HEK293 (cell line): ENCODE data around the gene MYO9B.

Experiments
- CTCF ChIA-PET: fragments of 350-600 bp; formaldehyde crosslinking; extraction: SDS; loops from one replicate; lab custom pipeline; 2021; ENCODE audit warnings: antibody characterized with exemption; lab: Yijun Ruan, JAX
- POLR2A ChIA-PET: fragments of 300-600 bp; formaldehyde crosslinking; extraction: SDS; loops from one replicate; lab custom pipeline; 2020; ENCODE audit warnings: antibody characterized with exemption, inconsistent platforms; lab: Yijun Ruan, JAX
- H3K27ac ChIP-seq: fragments of 200-500 bp; sonication (Bioruptor generic); 2 replicates; pipeline ENCODE4 v1.5.1; 2014; ENCODE audit warnings: low read depth, low read length, control low read depth, inconsistent platforms; ENCODE audit errors: extremely low read depth
- H3K36me3 ChIP-seq, 2 experiments: fragments of 200-500 bp in 1 of 2; sonication (Bioruptor generic) in 1 of 2; 1 replicate in 1 of 2; 2 replicates in 1 of 2; pipeline ENCODE4 v1.5.1; 2014 to 2017; ENCODE audit warnings: inconsistent platforms in 2 of 2, low read length in 2 of 2; ENCODE audit not compliant: control insufficient read depth in 2 of 2, insufficient read depth in 1 of 2
- H3K4me1 ChIP-seq: fragments of 200-500 bp; sonication (Bioruptor generic); 2 replicates; pipeline ENCODE4 v1.5.1; 2014; ENCODE audit warnings: mild to moderate bottlenecking, low read length, inconsistent platforms; ENCODE audit not compliant: control insufficient read depth, insufficient read depth
- H3K4me3 ChIP-seq: 2 replicates; pipeline ENCODE4 v1.5.1; 2011; ENCODE audit warnings: low read depth, mild to moderate bottlenecking, control low read depth, low read length, moderate library complexity
- H3K9me3 ChIP-seq: fragments of 200-500 bp; sonication (Bioruptor generic); 2 replicates; pipeline ENCODE4 v1.5.1; 2014; ENCODE audit warnings: low read depth, low read length, inconsistent platforms; ENCODE audit not compliant: control insufficient read depth, insufficient read depth
- GLI4 ChIP-seq: fragments of 450-650 bp; formaldehyde crosslinking; IDR thresholded peaks from 2 replicates; pipeline ENCODE4 v1.5.1; 2016; ENCODE audit warnings: missing biosample characterization, missing genetic modification characterization
- HOXC10 ChIP-seq: sonication (generic); formaldehyde crosslinking; IDR thresholded peaks from 2 replicates; pipeline ENCODE4 v1.8.1; 2023; ENCODE audit warnings: mild to moderate bottlenecking, missing genetic modification reagents
- SALL2 ChIP-seq: fragments of 450-650 bp; formaldehyde crosslinking; IDR thresholded peaks from 2 replicates; pipeline ENCODE4 v1.5.0; 2017; ENCODE audit warnings: missing biosample characterization, mild to moderate bottlenecking, missing genetic modification characterization, borderline replicate concordance
- SCRT2 ChIP-seq: fragments of 450-650 bp; formaldehyde crosslinking; IDR thresholded peaks from 2 replicates; pipeline ENCODE4 v1.5.1; 2016; ENCODE audit warnings: missing biosample characterization, missing genetic modification characterization
- ZBTB1 ChIP-seq: fragments of 450-650 bp; formaldehyde crosslinking; IDR thresholded peaks from 2 replicates; pipeline ENCODE4 v1.5.1; 2016; ENCODE audit warnings: missing biosample characterization, missing genetic modification characterization
- ZBTB17 ChIP-seq: fragments of 450-650 bp; formaldehyde crosslinking; IDR thresholded peaks from 2 replicates; pipeline ENCODE4 v1.5.1; 2016; ENCODE audit warnings: missing biosample characterization, missing genetic modification characterization
- ZBTB21 ChIP-seq: fragments of 450-650 bp; formaldehyde crosslinking; IDR thresholded peaks from 2 replicates; pipeline ENCODE4 v1.5.1; 2017; ENCODE audit warnings: missing biosample characterization, missing genetic modification characterization
- ZBTB48 ChIP-seq: fragments of 450-650 bp; formaldehyde crosslinking; IDR thresholded peaks from 2 replicates; pipeline ENCODE4 v1.5.1; 2016; ENCODE audit warnings: missing biosample characterization, missing genetic modification characterization
- ZBTB7A ChIP-seq: fragments of 450-650 bp; formaldehyde crosslinking; IDR thresholded peaks from 2 replicates; pipeline ENCODE4 v1.5.1; 2016; ENCODE audit warnings: low read depth, missing biosample characterization, missing genetic modification characterization
- ZFP3 ChIP-seq: fragments of 450-650 bp; formaldehyde crosslinking; IDR thresholded peaks from 2 replicates; pipeline ENCODE4 v1.5.1; 2016; ENCODE audit warnings: low read depth, missing biosample characterization, missing genetic modification characterization
- ZNF16 ChIP-seq: fragments of 450-650 bp; formaldehyde crosslinking; IDR thresholded peaks from 2 replicates; pipeline ENCODE4 v1.5.1; 2016; ENCODE audit warnings: low read depth, missing biosample characterization, missing genetic modification characterization
- ZNF248 ChIP-seq: fragments of 450-650 bp; formaldehyde crosslinking; IDR thresholded peaks from 2 replicates; pipeline ENCODE4 v1.5.1; 2017; ENCODE audit warnings: missing biosample characterization, missing genetic modification characterization
- ZNF366 ChIP-seq: fragments of 450-650 bp; formaldehyde crosslinking; conservative IDR thresholded peaks from 2 replicates; pipeline ENCODE4 v1.5.1; 2016; ENCODE audit warnings: missing biosample characterization, missing genetic modification characterization
- ZNF510 ChIP-seq: fragments of 450-650 bp; formaldehyde crosslinking; IDR thresholded peaks from 2 replicates; pipeline ENCODE4 v1.5.1; 2018; ENCODE audit warnings: mild to moderate bottlenecking, missing genetic modification characterization, missing biosample characterization; ENCODE audit not compliant: insufficient replicate concordance
- ZNF529 ChIP-seq: fragments of 450-650 bp; formaldehyde crosslinking; IDR thresholded peaks from 2 replicates; pipeline ENCODE4 v1.5.1; 2017; ENCODE audit warnings: missing genetic modification characterization, missing biosample characterization; ENCODE audit not compliant: insufficient replicate concordance
- ZNF561 ChIP-seq: fragments of 450-650 bp; IDR thresholded peaks from 2 replicates; pipeline ENCODE4 v1.5.1; 2018; ENCODE audit warnings: missing biosample characterization, missing genetic modification characterization, borderline replicate concordance
- ZNF610 ChIP-seq: fragments of 450-650 bp; formaldehyde crosslinking; IDR thresholded peaks from 2 replicates; pipeline ENCODE4 v1.5.1; 2016; ENCODE audit warnings: missing biosample characterization, missing genetic modification characterization, borderline replicate concordance
- ZNF624 ChIP-seq: fragments of 450-650 bp; formaldehyde crosslinking; IDR thresholded peaks from 2 replicates; pipeline ENCODE4 v1.5.1; 2017; ENCODE audit warnings: missing biosample characterization, missing genetic modification characterization
- ZNF654 ChIP-seq: fragments of 450-650 bp; formaldehyde crosslinking; IDR thresholded peaks from 2 replicates; pipeline ENCODE4 v1.5.1; 2016; ENCODE audit warnings: low read depth, missing biosample characterization, missing genetic modification characterization
- ZNF677 ChIP-seq: fragments of 450-650 bp; IDR thresholded peaks from 2 replicates; pipeline ENCODE4 v1.5.0; 2018; ENCODE audit warnings: missing biosample characterization, mild to moderate bottlenecking, missing genetic modification characterization, moderate library complexity
- ZNF777 ChIP-seq: fragments of 450-650 bp; formaldehyde crosslinking; IDR thresholded peaks from 2 replicates; pipeline ENCODE4 v1.5.1; 2017; ENCODE audit warnings: missing biosample characterization, missing genetic modification characterization, borderline replicate concordance
- ZSCAN30 ChIP-seq: fragments of 450-650 bp; IDR thresholded peaks from 2 replicates; pipeline ENCODE4 v1.5.1; 2018; ENCODE audit warnings: missing biosample characterization, mild to moderate bottlenecking, missing genetic modification characterization, moderate library complexity
- TF ChIP-seq, protein P1 (sequence below): fragments of 450-650 bp; formaldehyde crosslinking; IDR thresholded peaks from 2 replicates; pipeline ENCODE4 v1.5.1; 2016; ENCODE audit warnings: missing biosample characterization, missing genetic modification characterization
- TF ChIP-seq, protein P2 (sequence below): fragments of 450-650 bp; IDR thresholded peaks from 2 replicates; pipeline ENCODE4 v1.5.1; 2018; ENCODE audit warnings: missing biosample characterization, mild to moderate bottlenecking, missing genetic modification characterization
- TF ChIP-seq, protein P3 (sequence below): fragments of 450-650 bp; formaldehyde crosslinking; IDR thresholded peaks from 2 replicates; pipeline ENCODE4 v1.5.1; 2016; ENCODE audit warnings: missing biosample characterization, missing genetic modification characterization
- TF ChIP-seq, protein P4 (sequence below): fragments of 450-650 bp; formaldehyde crosslinking; IDR thresholded peaks from 2 replicates; pipeline ENCODE4 v1.5.1; 2016; ENCODE audit warnings: missing biosample characterization, missing genetic modification characterization

Gene MYO9B

DNA sequence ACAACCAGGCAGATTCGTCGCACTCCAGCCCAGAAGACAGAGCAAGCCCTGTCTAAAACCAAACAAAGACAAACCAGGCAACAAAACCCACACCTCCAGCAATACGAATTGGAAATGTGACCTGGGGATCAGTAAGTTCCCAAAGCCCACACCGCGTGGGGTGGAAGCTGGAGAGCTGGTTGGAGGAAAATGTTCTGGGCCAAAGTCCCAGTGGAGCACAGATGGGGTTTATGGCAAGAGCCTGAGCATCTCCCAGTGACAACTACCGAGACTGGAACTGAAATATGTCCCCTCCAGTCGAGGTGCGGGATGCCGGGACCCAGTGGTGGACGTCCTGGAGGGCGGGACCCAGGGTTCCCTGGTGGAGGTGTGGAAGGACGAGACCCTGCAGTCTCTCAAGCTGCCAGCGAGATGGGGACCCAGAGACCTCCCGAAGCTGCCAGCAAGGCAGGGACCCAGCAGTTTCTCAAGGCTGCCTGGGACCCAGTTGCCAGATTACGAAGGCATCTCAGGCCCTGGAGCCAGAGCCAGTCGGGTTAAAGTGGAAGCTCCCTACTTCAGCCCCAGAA, 26.6 kb upstream of the MYO9B start (continued):
- no peak for TF ChIP-seq ZFP3 (tag by site-specific recombination)
- TF ChIP-seq, all 188 proteins: peak for 0

DNA sequence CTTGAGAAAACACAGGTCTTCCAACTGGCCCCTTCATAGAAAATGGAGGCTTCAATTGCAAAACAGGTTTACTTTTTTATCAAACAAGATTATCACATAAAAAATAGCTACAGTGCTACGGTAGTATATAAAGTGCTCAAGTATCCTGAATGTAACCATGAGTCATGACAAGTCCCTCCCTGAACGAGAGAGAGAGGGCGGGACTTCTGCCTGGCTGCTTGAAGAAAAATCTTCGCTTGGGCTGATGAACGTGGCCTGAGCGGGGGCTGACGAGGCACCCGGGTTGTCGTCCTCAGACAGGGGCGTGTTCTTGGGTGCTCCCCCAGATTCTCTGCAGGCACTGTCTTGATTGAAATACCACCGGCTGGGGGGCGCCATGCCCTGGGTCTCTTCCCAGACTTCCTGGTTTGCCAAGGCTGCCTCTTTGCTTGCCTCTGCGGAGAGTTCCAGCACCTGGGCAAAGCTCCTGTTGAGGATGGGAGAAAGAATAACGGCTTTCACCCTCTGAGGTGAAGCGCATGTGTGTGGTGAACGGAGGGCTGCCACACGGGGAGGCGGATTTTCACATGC, 25.8 kb upstream of the MYO9B start:
- Histone ChIP-seq H3K9me3 (no peaks in the 10 kb centered on the region), H3K4me3 (no peak overlapping the region), H3K36me3 (peaks cover 14 to 59% of the 10 kb centered on the region in 2 experiments), H3K27ac (no peak overlapping the region), H3K4me1 (no peaks in the 10 kb centered on the region)
- TF ChIP-seq ZBTB7A (tag by site-specific recombination) (no peak), ZNF624 (tag by site-specific recombination) (no peak), SALL2 (tag by site-specific recombination) (no peak), ZNF561 (tag by site-specific recombination) (no peak), ZBTB48 (tag by site-specific recombination) (no peak), ZBTB17 (tag by site-specific recombination) (no peak), ZSCAN30 (tag by site-specific recombination) (no peak), ZBTB1 (tag by site-specific recombination) (no peak), ZNF677 (tag by site-specific recombination) (no peak), ZNF366 (tag by site-specific recombination) (no peak), ZBTB21 (tag by site-specific recombination) (no peak), ZNF610 (tag by site-specific recombination) (no peak), ZNF248 (tag by site-specific recombination) (no peak), ZNF16 (tag by site-specific recombination) (no peak), ZNF529 (tag by site-specific recombination) (no peak), HOXC10 (CRISPR knock-in tag) (no peak)
- TF ChIP-seq, protein P1, sequence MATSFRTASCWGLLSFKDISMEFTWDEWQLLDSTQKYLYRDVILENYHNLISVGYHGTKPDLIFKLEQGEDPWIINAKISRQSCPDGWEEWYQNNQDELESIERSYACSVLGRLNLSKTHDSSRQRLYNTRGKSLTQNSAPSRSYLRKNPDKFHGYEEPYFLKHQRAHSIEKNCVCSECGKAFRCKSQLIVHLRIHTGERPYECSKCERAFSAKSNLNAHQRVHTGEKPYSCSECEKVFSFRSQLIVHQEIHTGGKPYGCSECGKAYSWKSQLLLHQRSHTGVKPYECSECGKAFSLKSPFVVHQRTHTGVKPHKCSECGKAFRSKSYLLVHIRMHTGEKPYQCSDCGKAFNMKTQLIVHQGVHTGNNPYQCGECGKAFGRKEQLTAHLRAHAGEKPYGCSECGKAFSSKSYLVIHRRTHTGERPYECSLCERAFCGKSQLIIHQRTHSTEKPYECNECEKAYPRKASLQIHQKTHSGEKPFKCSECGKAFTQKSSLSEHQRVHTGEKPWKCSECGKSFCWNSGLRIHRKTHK: no peak
- TF ChIP-seq, protein P2, sequence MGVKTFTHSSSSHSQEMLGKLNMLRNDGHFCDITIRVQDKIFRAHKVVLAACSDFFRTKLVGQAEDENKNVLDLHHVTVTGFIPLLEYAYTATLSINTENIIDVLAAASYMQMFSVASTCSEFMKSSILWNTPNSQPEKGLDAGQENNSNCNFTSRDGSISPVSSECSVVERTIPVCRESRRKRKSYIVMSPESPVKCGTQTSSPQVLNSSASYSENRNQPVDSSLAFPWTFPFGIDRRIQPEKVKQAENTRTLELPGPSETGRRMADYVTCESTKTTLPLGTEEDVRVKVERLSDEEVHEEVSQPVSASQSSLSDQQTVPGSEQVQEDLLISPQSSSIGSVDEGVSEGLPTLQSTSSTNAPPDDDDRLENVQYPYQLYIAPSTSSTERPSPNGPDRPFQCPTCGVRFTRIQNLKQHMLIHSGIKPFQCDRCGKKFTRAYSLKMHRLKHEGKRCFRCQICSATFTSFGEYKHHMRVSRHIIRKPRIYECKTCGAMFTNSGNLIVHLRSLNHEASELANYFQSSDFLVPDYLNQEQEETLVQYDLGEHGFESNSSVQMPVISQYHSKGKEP (tag by site-specific recombination): no peak
- ChIA-PET POLR2A (no interaction called here), CTCF (no interaction called here)

DNA sequence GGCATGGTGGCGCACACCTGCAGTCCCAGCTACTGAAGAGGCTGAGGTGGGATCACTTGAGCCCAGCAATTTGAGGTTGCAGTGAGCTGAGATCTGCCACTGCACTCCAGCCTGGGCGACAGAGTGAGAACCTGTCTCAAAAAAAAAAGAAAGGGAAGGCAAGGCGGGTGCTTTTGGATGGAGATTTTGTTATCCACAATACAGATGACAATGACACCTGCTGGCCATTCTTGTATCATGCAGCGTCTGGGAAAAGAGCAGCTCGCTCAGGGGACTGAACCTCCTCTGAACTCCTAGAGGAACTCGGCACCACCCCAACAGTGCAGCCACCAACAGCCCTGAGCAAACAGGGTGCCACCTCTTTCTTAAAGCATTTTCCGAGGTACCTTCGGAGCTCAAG, 23.1 kb upstream of the MYO9B start:
- ChIA-PET POLR2A (interaction anchor here (0.7 kb wide), 1 partner anchor 23 kb away, joined by 3 read pairs; the partner anchor contains the start of genes HAUS8 and MYO9B), CTCF (interaction anchor here (0.6 to 1.8 kb wide), 19 partner anchors 9 to 338 kb away, joined by 3 to 12 read pairs (median 4); no protein-coding TSS in a partner anchor)
- Histone ChIP-seq H3K4me3 (no peak overlapping the region), H3K4me1 (no peaks in the 10 kb centered on the region), H3K36me3 (peaks cover 23 to 72% of the 10 kb centered on the region in 2 experiments), H3K9me3 (no peaks in the 10 kb centered on the region), H3K27ac (no peak overlapping the region)
- TF ChIP-seq ZNF510 (tag by site-specific recombination) (no peak), ZNF777 (tag by site-specific recombination) (no peak), GLI4 (no peak), SCRT2 (tag by site-specific recombination) (no peak), ZNF654 (tag by site-specific recombination) (peak; percentile 67)
- TF ChIP-seq, protein P3, sequence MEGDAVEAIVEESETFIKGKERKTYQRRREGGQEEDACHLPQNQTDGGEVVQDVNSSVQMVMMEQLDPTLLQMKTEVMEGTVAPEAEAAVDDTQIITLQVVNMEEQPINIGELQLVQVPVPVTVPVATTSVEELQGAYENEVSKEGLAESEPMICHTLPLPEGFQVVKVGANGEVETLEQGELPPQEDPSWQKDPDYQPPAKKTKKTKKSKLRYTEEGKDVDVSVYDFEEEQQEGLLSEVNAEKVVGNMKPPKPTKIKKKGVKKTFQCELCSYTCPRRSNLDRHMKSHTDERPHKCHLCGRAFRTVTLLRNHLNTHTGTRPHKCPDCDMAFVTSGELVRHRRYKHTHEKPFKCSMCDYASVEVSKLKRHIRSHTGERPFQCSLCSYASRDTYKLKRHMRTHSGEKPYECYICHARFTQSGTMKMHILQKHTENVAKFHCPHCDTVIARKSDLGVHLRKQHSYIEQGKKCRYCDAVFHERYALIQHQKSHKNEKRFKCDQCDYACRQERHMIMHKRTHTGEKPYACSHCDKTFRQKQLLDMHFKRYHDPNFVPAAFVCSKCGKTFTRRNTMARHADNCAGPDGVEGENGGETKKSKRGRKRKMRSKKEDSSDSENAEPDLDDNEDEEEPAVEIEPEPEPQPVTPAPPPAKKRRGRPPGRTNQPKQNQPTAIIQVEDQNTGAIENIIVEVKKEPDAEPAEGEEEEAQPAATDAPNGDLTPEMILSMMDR: peak; percentile 57; the same call in 1 of the 2 replicates
- TF ChIP-seq, protein P4, sequence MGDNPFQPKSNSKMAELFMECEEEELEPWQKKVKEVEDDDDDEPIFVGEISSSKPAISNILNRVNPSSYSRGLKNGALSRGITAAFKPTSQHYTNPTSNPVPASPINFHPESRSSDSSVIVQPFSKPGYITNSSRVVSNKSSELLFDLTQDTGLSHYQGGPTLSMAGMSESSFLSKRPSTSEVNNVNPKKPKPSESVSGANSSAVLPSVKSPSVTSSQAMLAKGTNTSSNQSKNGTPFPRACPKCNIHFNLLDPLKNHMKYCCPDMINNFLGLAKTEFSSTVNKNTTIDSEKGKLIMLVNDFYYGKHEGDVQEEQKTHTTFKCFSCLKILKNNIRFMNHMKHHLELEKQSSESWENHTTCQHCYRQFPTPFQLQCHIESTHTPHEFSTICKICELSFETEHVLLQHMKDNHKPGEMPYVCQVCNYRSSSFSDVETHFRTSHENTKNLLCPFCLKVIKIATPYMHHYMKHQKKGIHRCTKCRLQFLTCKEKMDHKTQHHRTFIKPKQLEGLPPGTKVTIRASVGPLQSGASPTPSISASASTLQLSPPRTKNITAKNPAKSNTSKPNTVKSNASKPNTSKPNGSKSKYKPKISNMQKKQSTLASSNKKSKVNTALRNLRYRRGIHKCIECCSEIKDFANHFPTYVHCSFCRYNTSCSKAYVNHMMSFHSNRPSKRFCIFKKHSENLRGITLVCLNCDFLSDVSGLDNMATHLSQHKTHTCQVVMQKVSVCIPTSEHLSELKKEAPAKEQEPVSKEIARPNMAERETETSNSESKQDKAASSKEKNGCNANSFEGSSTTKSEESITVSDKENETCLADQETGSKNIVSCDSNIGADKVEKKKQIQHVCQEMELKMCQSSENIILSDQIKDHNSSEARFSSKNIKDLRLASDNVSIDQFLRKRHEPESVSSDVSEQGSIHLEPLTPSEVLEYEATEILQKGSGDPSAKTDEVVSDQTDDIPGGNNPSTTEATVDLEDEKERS: no peak
